K562 (cell line): ENCODE results near the gene TUBA4B. TPM values are rescaled to one million over a fixed set of nuclear protein-coding genes. Genes with fewer than 3 reads are reported as not detected.

Experiments used
- BHLHE40 ChIP-seq: IDR thresholded peaks from 2 replicates; pipeline ENCODE4 v1.6.1; 2011; ENCODE audit warnings: low read length, improper control_type of control experiment
- BRCA1 ChIP-seq, 2 experiments: fragments of 450-650 bp in 1 of 2; sonication (generic) in 1 of 2; formaldehyde crosslinking in 1 of 2; IDR thresholded peaks; 2 replicates each; pipeline versions ENCODE4 v1.5.0 to v1.6.1; 2017 to 2020; ENCODE audit warnings: mild to moderate bottlenecking in 1 of 2, missing genetic modification reagents in 1 of 2
- KLF13 ChIP-seq: fragments of 450-650 bp; IDR thresholded peaks from 2 replicates; pipeline ENCODE4 v1.6.1; 2016; ENCODE audit warnings: missing genetic modification characterization, low read depth, mild to moderate bottlenecking, missing compliant biosample characterization, moderate library complexity, borderline replicate concordance
- RERE ChIP-seq: sonication (generic); formaldehyde crosslinking; IDR thresholded peaks from 2 replicates; pipeline ENCODE4 v1.8.0; 2023; ENCODE audit warnings: missing genetic modification reagents, mild to moderate bottlenecking, borderline replicate concordance
- SNRNP70 ChIP-seq: fragments of 200-400 bp; formaldehyde crosslinking; optimal IDR thresholded peaks from 2 replicates; pipeline ENCODE3; 2017; ENCODE audit warnings: low read depth, low read length
- VEZF1 ChIP-seq: fragments of 200-800 bp; sonication (Bioruptor generic); IDR thresholded peaks from 2 replicates; pipeline ENCODE4 v1.6.1; 2017; ENCODE audit warnings: missing genetic modification characterization, missing compliant biosample characterization
- ZFP36 ChIP-seq: fragments of 150-350 bp; IDR thresholded peaks from 2 replicates; pipeline ENCODE4 v1.6.1; 2018; ENCODE audit warnings: low read length, low read depth; ENCODE audit not compliant: partially characterized antibody
- ZNF830 ChIP-seq: fragments of 250-450 bp; sonication (Bioruptor Pico); IDR thresholded peaks from 2 replicates; pipeline ENCODE4 v1.5.0; 2021; ENCODE audit warnings: mild to moderate bottlenecking
- polyA plus RNA-seq, 8 experiments: library from polyadenylated mRNA; depleted of rRNA in 4 of 8; stranded (reverse) in 5 of 8; unstranded in 3 of 8; fragments of >200 nt; fragmentation: Nextera tagmentation in 2 of 8; fragmentation: Illumina TruSeq in 1 of 8; extraction: Ambion mirVana in 2 of 8; extraction: Trizol in 1 of 8; gene quantifications; 2 replicates each; pipeline versions ENCODE4 v1.2.1 to v1.2.3, GENCODE V29; 2011 to 2014; ENCODE audit warnings: inconsistent platforms in 1 of 8, missing spikeins in 1 of 8
- total RNA-seq, 7 experiments: library from RNA; depleted of rRNA in 6 of 7; stranded (reverse); fragments of >200 nt in 6 of 7; fragmentation: Illumina TruSeq in 2 of 7; extraction: Trizol in 2 of 7; gene quantifications; 2 replicates each; pipeline versions ENCODE4 v1.2.1 to v1.2.3, GENCODE V29; 2011 to 2021; ENCODE audit warnings: low replicate concordance in 1 of 7
- TF ChIP-seq, protein P1 (sequence below): IDR thresholded peaks from 3 replicates; pipeline ENCODE4 v1.6.1; 2011; ENCODE audit warnings: borderline replicate concordance, mild to moderate bottlenecking; ENCODE audit not compliant: insufficient read length, insufficient read depth
- TF ChIP-seq, protein P2 (sequence below): fragments of 250-450 bp; sonication (Bioruptor Pico); IDR thresholded peaks from 2 replicates; pipeline ENCODE4 v1.8.0; 2021; ENCODE audit warnings: moderate library complexity, mild to moderate bottlenecking, inconsistent platforms

Gene TUBA4B
- total and polyA plus RNA-seq, 9 of the 15 experiments (the other 6 are each of a cell fraction or from before 2014, with no cell fraction given) = 0.04 TPM; not detected in 8

GRCh38 chr2:219245148-219245898, 7.7 kb upstream of the TUBA4B start, which contains the start of the genes GLB1L and STK16 (continued):
- no peak for TF ChIP-seq RERE (CRISPR knock-in tag)
- no peak for TF ChIP-seq SNRNP70
- TF ChIP-seq, protein P1, sequence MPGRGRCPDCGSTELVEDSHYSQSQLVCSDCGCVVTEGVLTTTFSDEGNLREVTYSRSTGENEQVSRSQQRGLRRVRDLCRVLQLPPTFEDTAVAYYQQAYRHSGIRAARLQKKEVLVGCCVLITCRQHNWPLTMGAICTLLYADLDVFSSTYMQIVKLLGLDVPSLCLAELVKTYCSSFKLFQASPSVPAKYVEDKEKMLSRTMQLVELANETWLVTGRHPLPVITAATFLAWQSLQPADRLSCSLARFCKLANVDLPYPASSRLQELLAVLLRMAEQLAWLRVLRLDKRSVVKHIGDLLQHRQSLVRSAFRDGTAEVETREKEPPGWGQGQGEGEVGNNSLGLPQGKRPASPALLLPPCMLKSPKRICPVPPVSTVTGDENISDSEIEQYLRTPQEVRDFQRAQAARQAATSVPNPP = no peak
- TF ChIP-seq BRCA1 (IDR thresholded peaks at IDR 0.05) = no peak
- no peak for TF ChIP-seq BRCA1 (CRISPR knock-in tag; IDR thresholded peaks at IDR 0.05)
- peak; percentile 49; the same call in 1 of the 2 replicates for TF ChIP-seq VEZF1 (CRISPR knock-in tag)
- TF ChIP-seq ZNF830 (CRISPR knock-in tag) = no peak
- TF ChIP-seq, protein P2, sequence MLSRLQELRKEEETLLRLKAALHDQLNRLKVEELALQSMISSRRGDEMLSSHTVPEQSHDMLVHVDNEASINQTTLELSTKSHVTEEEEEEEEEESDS (CRISPR knock-in tag) = no peak
- TF ChIP-seq KLF13 (tag) = no peak
- TF ChIP-seq ZFP36 = no peak
- TF ChIP-seq BHLHE40 = no peak
